HepG2 (cell line): Measurements from ENCODE around the gene ASB3. TPM values are rescaled to one million over a fixed set of nuclear protein-coding genes. Genes with fewer than 3 reads are reported as not detected.
A peak's percentile ranks its signal among the peaks of the same experiment; 100 is the strongest.

Experiments used
- ATAC-seq: fragments of 200-7000 bp; cut with Tn5 transposase; 3 replicates; pipeline ENCODE4 v1.9.1; 2020; ENCODE audit warnings: mild to moderate bottlenecking, moderate library complexity
- BruUV-seq: library from RNA; stranded (reverse); fragments of 400-500 nt; replicated peaks from 2 replicates; lab custom pipeline; 2021; lab: Mats Ljungman, UMichigan
- CTCF ChIA-PET: fragments of 300-600 bp; formaldehyde crosslinking; extraction: SDS; loops from one replicate; lab custom pipeline; 2021; ENCODE audit warnings: low total read pairs, inconsistent platforms, low intra/inter-chr PET ratio; lab: Yijun Ruan, JAX
- POLR2A ChIA-PET: fragments of 350-600 bp; sonication (Branson Sonifier 250); formaldehyde crosslinking; loops from one replicate; lab custom pipeline; 2020; ENCODE audit warnings: antibody characterized with exemption, inconsistent platforms; lab: Yijun Ruan, JAX
- DNase-seq: peaks from one replicate; pipeline ENCODE4 v3.0.0-alpha.2; 2015; ENCODE audit warnings: low spot score
- FAIRE-seq: peaks from 3 replicates; lab custom pipeline; 2011; peaks lifted over from hg19 to GRCh38; lab: Jason Lieb, UNC
- H2AFZ ChIP-seq: one replicate; pipeline ENCODE4 v1.6.1; 2011; ENCODE audit warnings: low read length, inconsistent platforms
- H3K27ac ChIP-seq: fragments of 300-600 bp; 3 replicates; pipeline ENCODE4 v1.8.0; 2011; ENCODE audit warnings: mixed run types, mild to moderate bottlenecking, mixed read lengths, low read length, inconsistent platforms; ENCODE audit not compliant: insufficient read depth; ENCODE audit errors: extremely low read length
- H3K27me3 ChIP-seq, 2 experiments: fragments of 200-600 bp in 1 of 2; 2 replicates in 1 of 2; 3 replicates in 1 of 2; pipeline versions ENCODE4 v1.6.0 to v1.8.0; 2011; ENCODE audit warnings: low read length in 2 of 2, mild to moderate bottlenecking in 2 of 2, moderate library complexity in 2 of 2, inconsistent platforms in 1 of 2; ENCODE audit not compliant: insufficient read depth in 2 of 2, control insufficient read depth in 1 of 2
- H3K36me3 ChIP-seq, 2 experiments: fragments of 200-600 bp in 1 of 2; replicated peaks in 1 of 2; 2 replicates in 1 of 2; 3 replicates in 1 of 2; pipeline versions ENCODE4 v1.5.1 to v1.8.0; 2011; ENCODE audit warnings: low read length in 2 of 2, inconsistent platforms in 1 of 2; ENCODE audit not compliant: insufficient read depth in 2 of 2, control insufficient read depth in 1 of 2
- H3K4me1 ChIP-seq: 2 replicates; pipeline ENCODE4 v1.5.1; 2012; ENCODE audit warnings: low read length, inconsistent platforms; ENCODE audit not compliant: insufficient read depth
- H3K4me2 ChIP-seq: 2 replicates; pipeline ENCODE4 v1.6.0; 2011; ENCODE audit warnings: low read depth, low read length, inconsistent platforms
- H3K4me3 ChIP-seq, 3 experiments: fragments of 200-600 bp in 1 of 3; sonication (generic), shearing (Covaris generic) in 1 of 3; replicated peaks in 1 of 3; 2 replicates each; pipeline ENCODE4 v1.5.1; 2011 to 2016; ENCODE audit warnings: low read length in 3 of 3, inconsistent platforms in 2 of 3, low read depth in 2 of 3, mild to moderate bottlenecking in 2 of 3, control low read depth in 1 of 3, mixed read lengths in 1 of 3; ENCODE audit not compliant: insufficient read depth in 1 of 3
- H3K79me2 ChIP-seq: one replicate; pipeline ENCODE4 v1.6.1; 2011; ENCODE audit warnings: low read length, inconsistent platforms; ENCODE audit not compliant: insufficient read depth
- H3K9ac ChIP-seq: 2 replicates; pipeline ENCODE4 v1.6.0; 2011; ENCODE audit warnings: mild to moderate bottlenecking, low read depth, low read length, inconsistent platforms; ENCODE audit not compliant: insufficient read depth
- H3K9me3 ChIP-seq: 2 replicates; pipeline ENCODE4 v1.5.1; 2012; ENCODE audit warnings: mild to moderate bottlenecking, low read length
- H4K20me1 ChIP-seq: 2 replicates; pipeline ENCODE4 v1.6.0; 2011; ENCODE audit warnings: inconsistent platforms, mild to moderate bottlenecking, low read length, moderate library complexity; ENCODE audit not compliant: insufficient read depth
- ADNP ChIP-seq: sonication (generic); formaldehyde crosslinking; IDR thresholded peaks from 2 replicates; pipeline ENCODE4 v1.4.0; 2020; ENCODE audit warnings: missing genetic modification reagents
- BRD4 ChIP-seq: sonication (generic); formaldehyde crosslinking; IDR thresholded peaks from 2 replicates; pipeline ENCODE4 v1.4.0; 2020; ENCODE audit warnings: missing genetic modification reagents
- CHD4 ChIP-seq: fragments of 200-600 bp; sonication (generic); IDR thresholded peaks from 2 replicates; pipeline ENCODE4 v1.7.0; 2017; ENCODE audit warnings: mild to moderate bottlenecking, low read length, borderline replicate concordance
- HDAC2 ChIP-seq: sonication (generic); formaldehyde crosslinking; IDR thresholded peaks from 2 replicates; pipeline ENCODE4 v1.4.0; 2020; ENCODE audit warnings: missing genetic modification reagents
- MTA3 ChIP-seq: sonication (generic); formaldehyde crosslinking; IDR thresholded peaks from 2 replicates; pipeline ENCODE4 v1.4.0; 2020; ENCODE audit warnings: missing genetic modification reagents
- PAWR ChIP-seq: sonication (generic); formaldehyde crosslinking; IDR thresholded peaks from 2 replicates; pipeline ENCODE4 v1.4.0; 2020; ENCODE audit warnings: missing genetic modification reagents, mild to moderate bottlenecking, borderline replicate concordance
- ZMYM3 ChIP-seq: sonication (generic); formaldehyde crosslinking; IDR thresholded peaks from 2 replicates; pipeline ENCODE4 v1.5.1; 2020; ENCODE audit warnings: mild to moderate bottlenecking, missing genetic modification reagents
- ZNF24 ChIP-seq: fragments of 450-650 bp; IDR thresholded peaks from 2 replicates; pipeline ENCODE4 v1.6.1; 2017; ENCODE audit warnings: antibody characterized with exemption, mild to moderate bottlenecking
- ZNF589 ChIP-seq: sonication (generic); formaldehyde crosslinking; conservative IDR thresholded peaks from 2 replicates; pipeline ENCODE4 v1.8.0; 2022; ENCODE audit warnings: mild to moderate bottlenecking, moderate library complexity, missing genetic modification reagents
- WGBS: methylation state at CpG from one replicate; pipeline ENCODE4 v1.1.6; 2017; ENCODE audit warnings: low lambda C conversion rate; 5-methylcytosine and 5-hydroxymethylcytosine counted together
- in situ Hi-C: cut with HindIII; loops from 2 replicates; pipeline ENCODE4 v1.10.0; 2017; ENCODE audit warnings: low pct_unique_long_range_greater_than_20kb; ENCODE audit not compliant: extremely low pct_ligation_motif_present
- intact Hi-C: fragments of 100-400 bp; cut with micrococcal nuclease; formaldehyde crosslinking; loops from one replicate; pipeline ENCODE4 v1.10.0; 2022; ENCODE audit not compliant: unreplicated experiment
- polyA plus RNA-seq, 8 experiments: library from polyadenylated mRNA; depleted of rRNA in 3 of 8; stranded (reverse) in 7 of 8; unstranded in 1 of 8; fragments of >200 nt; fragmentation: Illumina TruSeq in 4 of 8; extraction: Trizol in 4 of 8; gene quantifications; 2 replicates each; pipeline versions ENCODE4 v1.2.1 to v1.2.3, GENCODE V29; 2011 to 2016; ENCODE audit warnings: low read depth in 4 of 8, missing spikeins in 1 of 8, mixed read lengths in 1 of 8; ENCODE audit not compliant: insufficient read depth in 1 of 8
- total RNA-seq, 5 experiments: library from RNA; depleted of rRNA; stranded (reverse); fragments of >200 nt; fragmentation: Illumina TruSeq; extraction: Trizol; gene quantifications; 2 replicates each; pipeline ENCODE4 v1.2.3, GENCODE V29; 2016; ENCODE audit warnings: low read depth in 1 of 5

ASB3 gene
- total and polyA plus RNA-seq, 2 of the 13 experiments (the other 11 are each of a cell fraction or from before 2014, with no cell fraction given): 40.1 to 41.8 TPM

DNA sequence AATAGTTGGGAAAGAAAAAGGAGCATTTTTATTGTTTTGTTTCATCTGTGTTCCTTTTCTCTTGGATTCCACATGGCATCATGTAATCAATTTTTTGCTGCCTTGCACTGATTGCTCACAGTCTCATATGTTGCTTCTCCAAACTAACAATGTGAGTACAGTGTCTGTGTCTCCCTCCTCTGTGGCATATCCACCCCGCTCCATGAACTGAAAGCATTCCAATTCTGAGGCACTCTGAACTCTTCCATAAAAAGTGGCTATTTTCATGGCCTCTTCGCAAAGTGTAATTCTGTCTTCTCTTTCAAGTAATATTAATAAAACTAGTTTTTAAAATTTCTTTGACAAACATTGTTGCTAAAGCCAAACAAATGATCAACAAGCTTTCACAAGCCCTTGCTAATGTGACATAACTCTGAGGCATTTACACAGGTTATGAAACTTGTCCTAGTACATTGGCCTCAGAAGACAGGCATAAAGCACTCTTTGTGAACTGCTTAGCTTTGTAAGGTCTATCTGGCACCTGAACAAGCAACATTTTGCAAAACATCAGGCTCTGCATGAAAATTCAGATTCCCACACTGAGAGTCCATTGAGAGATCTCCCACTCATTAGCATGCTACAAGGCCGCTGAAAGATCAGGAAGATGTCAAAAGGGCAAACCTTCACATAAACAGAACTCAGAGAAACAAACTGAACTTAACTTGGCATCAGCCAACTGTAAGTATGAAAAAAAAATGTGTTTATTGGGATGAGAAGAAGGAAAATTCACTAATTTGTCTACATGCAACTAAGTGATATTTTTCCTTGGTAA lies 40.0 kb upstream of the ASB3 start (continued):
- no peak for TF ChIP-seq MTA3 (CRISPR knock-in tag)

- Histone ChIP-seq H3K9me3 (no peaks in the 10 kb centered on the region), H3K4me3 (peak overlapping the region in 2 of 3 experiments; percentile 20 to 44; a peak in 2 of 6 replicates), H3K27ac (peak overlapping the region; percentile 93), H3K4me2 (peak overlapping the region; percentile 61), H3K79me2 (no peaks in the 10 kb centered on the region), H3K9ac (peak overlapping the region; percentile 68), H3K4me1 (peaks cover 53% of the 10 kb centered on the region), H3K27me3 (no peaks in the 10 kb centered on the region), H3K36me3 (no peaks in the 10 kb centered on the region), H2AFZ (no peak overlapping the region), H4K20me1 (no peaks in the 10 kb centered on the region)
- DNase-seq: no peak
- intact Hi-C loops (loop anchor here (2.0 kb wide), 1 partner anchor 39 kb away; the partner anchor contains the start of genes ASB3 and ERLEC1), in situ Hi-C loops (no loop called here)
- ChIA-PET POLR2A (no interaction called here), CTCF (no interaction called here)
- no peak for TF ChIP-seq BRD4 (CRISPR knock-in tag)
- TF ChIP-seq ZNF589 (CRISPR knock-in tag): no peak
- no peak for TF ChIP-seq ZMYM3 (CRISPR knock-in tag)
- no peak for TF ChIP-seq ZNF24
- TF ChIP-seq ADNP (CRISPR knock-in tag): no peak
- TF ChIP-seq CHD4: no peak
- TF ChIP-seq HDAC2 (CRISPR knock-in tag): no peak
- no peak for TF ChIP-seq PAWR (CRISPR knock-in tag)
- 24% methylated on average over 1 of the region's 1 CpG for WGBS
- ATAC-seq: no peak
- FAIRE-seq: no peak
- BruUV-seq: no TSS peak
Observed at GRCh38 chr2:53826030-53826410, 39.3 kb upstream of the ASB3 start.
